ENCODE measurements around the gene FOXA2. TPM values are rescaled to one million over a fixed set of nuclear protein-coding genes. Genes with fewer than 3 reads are reported as not detected.

FOXA2 gene
- total and polyA plus RNA-seq, 2 experiments from 2014 or later: not detected

DNA sequence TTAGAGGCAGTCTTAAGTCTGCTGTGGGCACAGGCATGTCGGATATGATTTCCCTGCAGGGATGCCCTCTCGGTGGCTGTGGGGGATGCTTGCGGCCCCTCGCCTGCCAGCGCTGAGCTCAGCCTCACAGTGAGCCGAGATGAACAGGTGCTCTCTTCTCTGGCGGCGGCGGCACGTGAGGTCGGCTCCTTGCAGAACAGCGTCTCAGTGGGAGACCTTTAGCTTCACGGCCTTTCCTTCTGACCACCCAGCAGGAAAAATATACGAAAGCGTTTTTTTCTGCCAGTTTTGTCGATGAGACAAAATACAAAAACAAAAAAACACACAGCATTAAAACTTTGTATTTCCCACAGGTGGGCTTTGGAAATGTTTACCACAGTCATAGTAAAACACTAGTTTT, 23.6 kb downstream of the FOXA2 start:
- no peak for DNase-seq
- TF ChIP-seq EZH2phosphoT487 (IDR thresholded peaks at IDR 0.05; ENCODE audit: insufficient read depth, low read depth): no peak
- TF ChIP-seq EZH2 (IDR thresholded peaks at IDR 0.05; ENCODE audit: insufficient read depth, poor library complexity, severe bottlenecking): no peak
- Histone ChIP-seq H3K9ac (no peak overlapping the region), H3K4me3 (no peak overlapping the region), H3K9me3 (ENCODE audit: low read depth) (no peaks in the 10 kb centered on the region), H3K79me2 (ENCODE audit: insufficient read depth) (no peaks in the 10 kb centered on the region), H3K4me2 (ENCODE audit: unreplicated experiment) (no peak overlapping the region), H3K27ac (no peak overlapping the region), H3K27me3 (replicated peaks; ENCODE audit: insufficient read depth) (peaks cover 71% of the 10 kb centered on the region), H2AFZ (no peak overlapping the region), H3K36me3 (ENCODE audit: low read depth) (no peaks in the 10 kb centered on the region), H3K4me1 (ENCODE audit: insufficient read depth) (no peaks in the 10 kb centered on the region), H3K9me2 (ENCODE audit: insufficient read depth) (no peaks in the 10 kb centered on the region), H3F3A (ENCODE audit: insufficient read depth) (no peaks in the 10 kb centered on the region), H4K20me1 (ENCODE audit: insufficient read depth) (no peaks in the 10 kb centered on the region)
- WGBS, 2 experiments (ENCODE audit: low coverage in 1 of 2, low lambda C conversion rate in 2 of 2, missing lambda C conversion rate in 2 of 2): 3% methylated on average over 16 of the region's 16 CpGs
- in situ Hi-C loops (cut with MboI): no loop called here

DNA sequence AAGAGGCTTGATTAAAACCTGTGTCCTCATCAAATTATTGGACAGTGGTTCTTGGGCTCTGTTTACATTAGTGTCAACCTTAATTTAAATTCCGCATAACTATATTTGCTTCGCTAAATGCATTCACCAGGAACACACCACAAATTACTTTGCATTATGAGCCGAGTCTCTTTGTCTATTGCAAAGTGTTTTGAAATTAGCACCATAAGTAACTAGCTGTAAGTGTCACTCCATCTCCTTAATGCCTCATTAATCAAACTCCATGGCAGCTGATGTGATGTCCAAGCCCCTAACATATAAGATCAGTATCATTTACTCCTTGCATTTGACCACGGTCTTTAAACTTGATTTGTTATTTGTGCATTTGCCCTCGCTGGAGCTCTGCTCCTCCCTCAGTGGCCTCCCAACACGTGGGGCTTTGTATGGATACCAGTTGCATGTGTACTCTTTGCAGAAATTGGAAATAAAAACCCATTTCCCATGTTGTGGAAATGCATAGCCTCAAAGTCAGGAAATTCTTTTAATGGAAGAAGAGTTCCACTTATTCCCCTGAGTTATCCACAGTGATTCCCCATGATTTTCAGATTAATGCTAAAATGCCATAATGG, 24.6 kb downstream of the FOXA2 start:
- Histone ChIP-seq H3K4me1 (ENCODE audit: insufficient read depth) (no peaks in the 10 kb centered on the region), H4K20me1 (ENCODE audit: insufficient read depth) (no peaks in the 10 kb centered on the region), H3K4me2 (ENCODE audit: unreplicated experiment) (no peak overlapping the region), H3K27me3 (replicated peaks; ENCODE audit: insufficient read depth) (peaks cover 61% of the 10 kb centered on the region), H2AFZ (no peak overlapping the region), H3K9me2 (ENCODE audit: insufficient read depth) (no peaks in the 10 kb centered on the region), H3K36me3 (ENCODE audit: low read depth) (no peaks in the 10 kb centered on the region), H3K27ac (no peak overlapping the region), H3K4me3 (no peak overlapping the region), H3K9ac (no peak overlapping the region), H3K9me3 (ENCODE audit: low read depth) (no peaks in the 10 kb centered on the region), H3F3A (ENCODE audit: insufficient read depth) (no peaks in the 10 kb centered on the region), H3K79me2 (ENCODE audit: insufficient read depth) (no peaks in the 10 kb centered on the region)
- WGBS, 2 experiments (ENCODE audit: low coverage in 1 of 2, low lambda C conversion rate in 2 of 2, missing lambda C conversion rate in 2 of 2): 12 to 18% methylated on average over 6 of the region's 6 CpGs
- in situ Hi-C loops (cut with MboI): no loop called here
- no peak for TF ChIP-seq EZH2phosphoT487 (IDR thresholded peaks at IDR 0.05; ENCODE audit: insufficient read depth, low read depth)
- no peak for TF ChIP-seq EZH2 (IDR thresholded peaks at IDR 0.05; ENCODE audit: insufficient read depth, poor library complexity, severe bottlenecking)
- DNase-seq: no peak

GRCh38 chr20:22557403-22558276, 26.7 kb downstream of the FOXA2 start:
- in situ Hi-C loops (cut with MboI): no loop called here
- 17% methylated on average over 13 of the region's 13 CpGs for WGBS, 2 experiments (ENCODE audit: low coverage in 1 of 2, low lambda C conversion rate in 2 of 2, missing lambda C conversion rate in 2 of 2)
- Histone ChIP-seq H3K4me3 (no peak overlapping the region), H3K27me3 (replicated peaks; ENCODE audit: insufficient read depth) (peaks cover 48% of the 10 kb centered on the region), H3K4me2 (ENCODE audit: unreplicated experiment) (no peak overlapping the region), H4K20me1 (ENCODE audit: insufficient read depth) (no peaks in the 10 kb centered on the region), H3K9ac (no peak overlapping the region), H2AFZ (no peak overlapping the region), H3F3A (ENCODE audit: insufficient read depth) (no peaks in the 10 kb centered on the region), H3K9me3 (ENCODE audit: low read depth) (no peaks in the 10 kb centered on the region), H3K27ac (no peak overlapping the region), H3K79me2 (ENCODE audit: insufficient read depth) (no peaks in the 10 kb centered on the region), H3K9me2 (ENCODE audit: insufficient read depth) (no peaks in the 10 kb centered on the region), H3K36me3 (ENCODE audit: low read depth) (no peaks in the 10 kb centered on the region), H3K4me1 (ENCODE audit: insufficient read depth) (no peaks in the 10 kb centered on the region)
- no peak for DNase-seq
- TF ChIP-seq EZH2 (IDR thresholded peaks at IDR 0.05; ENCODE audit: insufficient read depth, poor library complexity, severe bottlenecking) (no peak), EZH2phosphoT487 (IDR thresholded peaks at IDR 0.05; ENCODE audit: insufficient read depth, low read depth) (no peak)

DNA sequence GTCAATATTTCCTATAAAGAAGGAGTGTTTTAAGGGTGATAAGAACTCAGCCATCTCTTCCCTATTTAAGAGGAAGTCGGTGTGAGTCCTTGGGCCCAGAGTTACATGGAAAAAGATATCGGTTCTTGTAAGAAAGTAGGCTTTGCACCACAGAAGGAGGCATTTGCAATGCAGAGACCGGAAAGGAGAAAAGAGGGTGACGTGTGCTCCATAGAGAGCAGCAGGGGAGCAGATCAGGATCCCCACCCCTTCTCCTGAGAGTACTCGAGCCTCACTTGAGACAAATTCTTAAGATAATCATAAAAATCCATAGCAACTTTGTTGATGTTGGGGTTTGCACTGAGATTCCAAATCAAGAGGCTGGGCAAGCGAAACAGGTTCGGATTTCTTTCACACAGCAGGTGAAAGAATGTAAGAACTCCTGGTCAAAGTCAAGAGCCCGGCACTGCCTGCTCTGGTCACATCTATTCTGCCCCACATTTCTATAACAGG, 27.8 kb downstream of the FOXA2 start:
- H3K79me2 ChIP-seq (ENCODE audit: insufficient read depth): no peaks in the 10 kb centered on the region
- H3K9me3 ChIP-seq (ENCODE audit: low read depth): no peaks in the 10 kb centered on the region
- DNase-seq: no peak
- no peaks in the 10 kb centered on the region for H3K4me1 ChIP-seq (ENCODE audit: insufficient read depth)
- 17 to 31% methylated on average over 8 of the region's 8 CpGs for WGBS, 2 experiments (ENCODE audit: low coverage in 1 of 2, low lambda C conversion rate in 2 of 2, missing lambda C conversion rate in 2 of 2)
- no peak overlapping the region for H2AFZ ChIP-seq
- H3F3A ChIP-seq (ENCODE audit: insufficient read depth): no peaks in the 10 kb centered on the region
- H3K9ac ChIP-seq: no peak overlapping the region
- no peak overlapping the region for H3K27ac ChIP-seq
- H3K27me3 ChIP-seq (replicated peaks; ENCODE audit: insufficient read depth): peaks cover 39% of the 10 kb centered on the region
- H3K4me2 ChIP-seq (ENCODE audit: unreplicated experiment): no peak overlapping the region
- no peaks in the 10 kb centered on the region for H4K20me1 ChIP-seq (ENCODE audit: insufficient read depth)
- H3K4me3 ChIP-seq: no peak overlapping the region
- no peaks in the 10 kb centered on the region for H3K9me2 ChIP-seq (ENCODE audit: insufficient read depth)
- no peak for TF ChIP-seq EZH2 (IDR thresholded peaks at IDR 0.05; ENCODE audit: insufficient read depth, poor library complexity, severe bottlenecking)
- TF ChIP-seq EZH2phosphoT487 (IDR thresholded peaks at IDR 0.05; ENCODE audit: insufficient read depth, low read depth): no peak
- H3K36me3 ChIP-seq (ENCODE audit: low read depth): no peaks in the 10 kb centered on the region
- in situ Hi-C loops (cut with MboI): no loop called here
